CD14-positive monocyte (primary cell): ENCODE measurements around the gene DGCR6L. TPM values are rescaled to one million over a fixed set of nuclear protein-coding genes. Genes with fewer than 3 reads are reported as not detected.
"Not testable (repeated sequence)": the region's sequence is repeated elsewhere in the genome, so short reads cannot be mapped to it uniquely, and the experiment has no call there.

Source experiments
- DNase-seq, 3 donors: peaks; one replicate each; pipeline ENCODE4 v3.0.0-alpha.2; 2011 to 2022
- H2AFZ ChIP-seq: 2 replicates; pipeline ENCODE4 v1.6.0; 2012; ENCODE audit warnings: mild to moderate bottlenecking, low read depth, low read length, inconsistent platforms; ENCODE audit not compliant: insufficient read depth, poor library complexity, severe bottlenecking
- H3K27ac ChIP-seq, 2 donors: 1 replicate in 1 of 2; 2 replicates in 1 of 2; pipeline ENCODE4 v1.5.1; 2012 to 2013; ENCODE audit warnings: low read length in 2 of 2, control low read depth in 1 of 2, inconsistent platforms in 1 of 2, low read depth in 1 of 2, mild to moderate bottlenecking in 1 of 2
- H3K27me3 ChIP-seq, 2 donors: one replicate each; pipeline versions ENCODE4 v1.6.0 to v1.6.1; 2011 to 2013; ENCODE audit warnings: low read length in 2 of 2; ENCODE audit not compliant: control insufficient read depth in 2 of 2, insufficient read depth in 2 of 2
- H3K36me3 ChIP-seq, 2 donors: replicated peaks in 1 of 2; 1 replicate in 1 of 2; 2 replicates in 1 of 2; pipeline versions ENCODE4 v1.5.1 to v1.6.1; 2012 to 2013; ENCODE audit warnings: low read length in 2 of 2, control low read depth in 1 of 2, inconsistent platforms in 1 of 2, mild to moderate bottlenecking in 1 of 2; ENCODE audit not compliant: insufficient read depth in 2 of 2, control insufficient read depth in 1 of 2
- H3K4me1 ChIP-seq, 2 donors: 1 replicate in 1 of 2; 2 replicates in 1 of 2; pipeline versions ENCODE4 v1.5.1 to v1.6.1; 2012 to 2013; ENCODE audit warnings: low read length in 2 of 2, control low read depth in 1 of 2, inconsistent platforms in 1 of 2, mild to moderate bottlenecking in 1 of 2, moderate library complexity in 1 of 2; ENCODE audit not compliant: insufficient read depth in 2 of 2, control insufficient read depth in 1 of 2
- H3K4me2 ChIP-seq: replicated peaks from 2 replicates; pipeline ENCODE3; 2012; ENCODE audit warnings: low read length, moderate library complexity, mild to moderate bottlenecking; ENCODE audit not compliant: poor library complexity, severe bottlenecking; ENCODE audit errors: extremely low read depth
- H3K4me3 ChIP-seq, 3 experiments: fragments of 200-600 bp in 1 of 3; sonication (generic) in 1 of 3; replicated peaks in 1 of 3; 1 replicate in 2 of 3; 2 replicates in 1 of 3; pipeline ENCODE4 v1.5.1; 2011 to 2013; ENCODE audit warnings: low read length in 3 of 3, mild to moderate bottlenecking in 3 of 3, control low read depth in 2 of 3, low read depth in 2 of 3, inconsistent platforms in 1 of 3, moderate library complexity in 1 of 3
- H3K79me2 ChIP-seq: 2 replicates; pipeline ENCODE4 v1.6.0; 2012; ENCODE audit warnings: mild to moderate bottlenecking, control low read depth, inconsistent platforms, low read length, moderate library complexity; ENCODE audit not compliant: insufficient read depth
- H3K9ac ChIP-seq: 2 replicates; pipeline ENCODE4 v1.6.0; 2017; ENCODE audit warnings: low read length, mild to moderate bottlenecking; ENCODE audit not compliant: insufficient read depth, poor library complexity, severe bottlenecking
- H3K9me3 ChIP-seq, 2 donors: replicated peaks in 1 of 2; 1 replicate in 1 of 2; 2 replicates in 1 of 2; pipeline versions ENCODE4 v1.5.1 to v1.6.1; 2012 to 2013; ENCODE audit warnings: low read length in 2 of 2, control low read depth in 1 of 2; ENCODE audit not compliant: control insufficient read depth in 1 of 2, insufficient read depth in 1 of 2
- H4K20me1 ChIP-seq: 2 replicates; pipeline ENCODE4 v1.6.0; 2012; ENCODE audit warnings: mild to moderate bottlenecking, low read length, control low read depth, moderate library complexity; ENCODE audit not compliant: insufficient read depth
- H3K27ac Mint-ChIP-seq, 7 donors: one replicate each; pipeline ENCODE4 v1.8.0; 2020; ENCODE audit warnings: mild to moderate bottlenecking in 7 of 7, mixed read lengths in 7 of 7, moderate library complexity in 6 of 7, inconsistent platforms in 2 of 7
- H3K27me3 Mint-ChIP-seq, 3 donors: one replicate each; pipeline ENCODE4 v1.8.0; 2021 to 2022; ENCODE audit warnings: low read depth in 3 of 3, mild to moderate bottlenecking in 3 of 3, mixed read lengths in 3 of 3, moderate library complexity in 3 of 3, inconsistent platforms in 1 of 3
- H3K36me3 Mint-ChIP-seq, 2 donors: one replicate each; pipeline ENCODE4 v1.8.0; 2020; ENCODE audit warnings: mixed read lengths in 2 of 2, inconsistent platforms in 1 of 2, mild to moderate bottlenecking in 1 of 2
- H3K4me1 Mint-ChIP-seq: one replicate; pipeline ENCODE4 v1.8.0; 2020; ENCODE audit warnings: mild to moderate bottlenecking, mixed read lengths
- H3K4me3 Mint-ChIP-seq, 2 donors: one replicate each; pipeline ENCODE4 v1.8.0; 2020; ENCODE audit warnings: mild to moderate bottlenecking in 2 of 2, mixed read lengths in 2 of 2, moderate library complexity in 1 of 2
- H3K9me3 Mint-ChIP-seq, 7 donors: one replicate each; pipeline ENCODE4 v1.8.0; 2020 to 2022; ENCODE audit warnings: mixed read lengths in 7 of 7, mild to moderate bottlenecking in 6 of 7, moderate library complexity in 6 of 7, inconsistent platforms in 2 of 7
- WGBS: methylation state at CpG from one replicate; pipeline ENCODE4 v1.1.5; 2013; ENCODE audit warnings: missing lambda C conversion rate; ENCODE audit not compliant: insufficient coverage; 5-methylcytosine and 5-hydroxymethylcytosine counted together
- intact Hi-C, 2 donors: fragments of 100-400 bp; cut with micrococcal nuclease; formaldehyde crosslinking; loops; one replicate each; pipeline versions ENCODE4 v1.15.0 to v1.15.1; 2023
- polyA plus RNA-seq, 3 donors: library from polyadenylated mRNA; depleted of rRNA in 1 of 3; unstranded in 2 of 3; stranded (reverse) in 1 of 3; fragments of 300-500 nt in 2 of 3; fragments of >200 nt in 1 of 3; fragmentation: Illumina TruSeq in 2 of 3; gene quantifications; 1 replicate in 2 of 3; 2 replicates in 1 of 3; pipeline ENCODE4 v1.2.3, GENCODE V29; 2012 to 2021
- TF ChIP-seq, protein P1 (sequence below): fragments of 200-600 bp; IDR thresholded peaks from one replicate; pipeline ENCODE4 v1.8.0; 2022; ENCODE audit warnings: antibody characterized with exemption, mild to moderate bottlenecking

Gene DGCR6L
- polyA plus RNA-seq, 3 donors = 33.0 to 62.8 (median 56.3) TPM

DNA sequence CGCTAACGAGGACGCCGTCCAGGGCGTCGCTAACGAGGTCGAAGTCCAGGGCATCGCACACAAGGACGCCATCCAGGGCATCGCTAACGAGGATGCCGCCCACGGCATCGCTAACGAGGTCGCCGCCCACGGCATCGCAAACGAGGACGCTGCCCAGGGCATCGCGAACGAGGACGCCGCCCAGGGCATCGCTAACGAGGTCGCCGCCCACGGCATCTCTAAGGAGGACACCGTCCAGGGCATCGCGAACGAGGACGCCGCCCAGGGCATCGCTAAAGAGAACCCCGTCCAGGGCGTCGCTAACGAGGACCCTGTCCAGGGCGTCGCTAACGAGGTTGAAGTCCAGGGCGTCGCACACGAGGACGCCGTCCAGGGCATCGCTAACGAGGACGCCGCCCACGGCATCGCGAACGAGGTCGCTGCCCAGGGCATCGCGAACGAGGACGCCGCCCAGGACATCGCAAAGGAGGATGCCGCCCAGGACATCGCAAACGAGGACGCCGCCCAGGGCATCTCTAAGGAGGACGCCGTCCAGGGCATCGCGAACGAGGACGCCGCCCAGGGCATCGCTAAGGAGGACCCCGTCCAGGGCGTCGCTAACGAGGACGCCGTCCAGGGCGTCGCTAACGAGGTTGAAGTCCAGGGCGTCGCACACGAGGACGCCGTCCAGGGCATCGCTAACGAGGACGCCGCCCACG is 36.2 kb upstream of the DGCR6L start:
- H3K9me3 ChIP-seq = peaks cover 0 to 34% of the 10 kb centered on the region in 2 donors
- H3K4me2 ChIP-seq, H3K4me1 ChIP-seq, H3K27me3 ChIP-seq, intact Hi-C loops, H3K36me3 ChIP-seq, H4K20me1 ChIP-seq, H3K4me3 Mint-ChIP-seq, H3K4me1 Mint-ChIP-seq, H3K27ac ChIP-seq, H3K36me3 Mint-ChIP-seq, H3K27me3 Mint-ChIP-seq, H3K79me2 ChIP-seq, DNase-seq, H3K4me3 ChIP-seq, H2AFZ ChIP-seq, H3K9ac ChIP-seq, H3K27ac Mint-ChIP-seq: not testable (repeated sequence)
- WGBS = 91% methylated on average over 62 of the region's 98 CpGs
- peaks cover 0 to 20% (median 7%) of the 10 kb centered on the region in 7 donors for H3K9me3 Mint-ChIP-seq

DNA sequence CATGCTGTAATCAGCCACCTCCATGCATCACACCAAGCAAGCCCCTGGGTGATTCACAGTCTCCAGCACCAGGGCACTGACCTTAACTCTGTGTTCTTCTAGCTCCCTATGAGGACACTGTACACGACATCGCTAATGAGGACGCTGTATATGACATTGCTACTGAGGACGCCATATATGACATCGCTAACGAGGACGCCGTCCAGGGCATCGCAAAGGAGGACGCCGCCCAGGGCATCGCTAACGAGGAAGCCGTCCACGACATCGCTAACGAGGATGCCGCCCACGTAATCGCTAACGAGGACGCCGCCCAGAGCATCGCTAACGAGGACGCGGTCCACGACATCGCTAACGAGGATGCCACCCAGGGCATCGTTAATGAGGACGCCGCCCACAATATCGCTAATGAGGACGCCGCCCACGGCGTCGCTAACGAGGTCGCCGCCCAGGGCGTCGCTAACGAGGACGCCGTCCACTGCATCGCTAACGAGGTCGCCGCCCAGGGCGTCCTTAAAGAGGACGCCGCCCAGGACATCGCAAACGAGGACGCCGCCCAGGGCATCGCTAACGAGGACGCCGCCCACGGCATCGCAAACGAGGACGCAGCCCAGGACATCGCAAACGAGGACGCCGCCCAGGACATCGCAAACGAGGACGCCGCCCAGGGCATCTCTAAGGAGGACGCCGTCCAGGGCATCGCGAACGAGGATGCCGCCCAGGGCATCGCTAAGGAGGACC is 34.5 kb upstream of the DGCR6L start:
- TF ChIP-seq, protein P1, sequence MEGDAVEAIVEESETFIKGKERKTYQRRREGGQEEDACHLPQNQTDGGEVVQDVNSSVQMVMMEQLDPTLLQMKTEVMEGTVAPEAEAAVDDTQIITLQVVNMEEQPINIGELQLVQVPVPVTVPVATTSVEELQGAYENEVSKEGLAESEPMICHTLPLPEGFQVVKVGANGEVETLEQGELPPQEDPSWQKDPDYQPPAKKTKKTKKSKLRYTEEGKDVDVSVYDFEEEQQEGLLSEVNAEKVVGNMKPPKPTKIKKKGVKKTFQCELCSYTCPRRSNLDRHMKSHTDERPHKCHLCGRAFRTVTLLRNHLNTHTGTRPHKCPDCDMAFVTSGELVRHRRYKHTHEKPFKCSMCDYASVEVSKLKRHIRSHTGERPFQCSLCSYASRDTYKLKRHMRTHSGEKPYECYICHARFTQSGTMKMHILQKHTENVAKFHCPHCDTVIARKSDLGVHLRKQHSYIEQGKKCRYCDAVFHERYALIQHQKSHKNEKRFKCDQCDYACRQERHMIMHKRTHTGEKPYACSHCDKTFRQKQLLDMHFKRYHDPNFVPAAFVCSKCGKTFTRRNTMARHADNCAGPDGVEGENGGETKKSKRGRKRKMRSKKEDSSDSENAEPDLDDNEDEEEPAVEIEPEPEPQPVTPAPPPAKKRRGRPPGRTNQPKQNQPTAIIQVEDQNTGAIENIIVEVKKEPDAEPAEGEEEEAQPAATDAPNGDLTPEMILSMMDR = no peak
- Histone ChIP-seq H3K36me3 (no peaks in the 10 kb centered on the region), H2AFZ (no peak overlapping the region), H3K27me3 (no peaks in the 10 kb centered on the region), H3K9me3 (peaks cover 0 to 30% of the 10 kb centered on the region in 2 donors), H3K4me2 (no peak overlapping the region), H4K20me1 (no peaks in the 10 kb centered on the region), H3K27ac (no peak overlapping the region), H3K79me2 (no peaks in the 10 kb centered on the region), H3K9ac (no peak overlapping the region), H3K4me3 (no peak overlapping the region), H3K4me1 (no peaks in the 10 kb centered on the region)
- H3K4me1 Mint-ChIP-seq = no peaks in the 10 kb centered on the region
- H3K36me3 Mint-ChIP-seq = no peaks in the 10 kb centered on the region
- no peak overlapping the region for H3K4me3 Mint-ChIP-seq
- intact Hi-C loops = no loop called here
- DNase-seq = no peak
- peaks cover 0 to 15% (median 6%) of the 10 kb centered on the region in 7 donors for H3K9me3 Mint-ChIP-seq
- 88% methylated on average over 72 of the region's 81 CpGs for WGBS
- H3K27me3 Mint-ChIP-seq = no peaks in the 10 kb centered on the region
- H3K27ac Mint-ChIP-seq = no peak overlapping the region

DNA sequence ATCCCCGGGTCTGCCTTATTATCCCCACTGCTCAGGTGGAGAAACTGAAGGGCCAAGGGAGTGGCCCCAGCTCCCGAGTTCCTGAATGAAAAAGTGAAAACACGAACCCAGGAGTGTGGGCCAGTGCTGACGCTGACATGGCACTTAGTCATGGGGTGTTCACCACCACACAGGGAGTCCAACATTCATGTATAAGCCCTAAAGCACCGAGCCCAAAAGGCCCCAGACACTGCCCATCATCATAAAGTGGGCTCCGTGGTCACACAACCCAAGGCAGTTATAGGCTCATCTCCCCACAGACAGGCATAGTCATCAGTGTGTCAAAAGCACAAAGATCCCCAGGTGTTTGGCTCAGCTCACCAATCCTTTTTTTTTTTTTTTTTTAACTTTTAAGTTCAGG is 32.7 kb upstream of the DGCR6L start:
- WGBS = 100% methylated on average over 1 of the region's 6 CpGs
- H3K4me2 ChIP-seq, H3K9ac ChIP-seq, H3K9me3 Mint-ChIP-seq, H3K27me3 Mint-ChIP-seq, H2AFZ ChIP-seq, H3K4me1 ChIP-seq, DNase-seq, H3K27ac ChIP-seq, H3K4me1 Mint-ChIP-seq, H3K27ac Mint-ChIP-seq, H3K27me3 ChIP-seq, H3K36me3 Mint-ChIP-seq, H4K20me1 ChIP-seq, H3K4me3 ChIP-seq, H3K79me2 ChIP-seq, H3K4me3 Mint-ChIP-seq, intact Hi-C loops, H3K36me3 ChIP-seq: not testable (repeated sequence)
- H3K9me3 ChIP-seq = peaks cover 0 to 18% of the 10 kb centered on the region in 2 donors

DNA sequence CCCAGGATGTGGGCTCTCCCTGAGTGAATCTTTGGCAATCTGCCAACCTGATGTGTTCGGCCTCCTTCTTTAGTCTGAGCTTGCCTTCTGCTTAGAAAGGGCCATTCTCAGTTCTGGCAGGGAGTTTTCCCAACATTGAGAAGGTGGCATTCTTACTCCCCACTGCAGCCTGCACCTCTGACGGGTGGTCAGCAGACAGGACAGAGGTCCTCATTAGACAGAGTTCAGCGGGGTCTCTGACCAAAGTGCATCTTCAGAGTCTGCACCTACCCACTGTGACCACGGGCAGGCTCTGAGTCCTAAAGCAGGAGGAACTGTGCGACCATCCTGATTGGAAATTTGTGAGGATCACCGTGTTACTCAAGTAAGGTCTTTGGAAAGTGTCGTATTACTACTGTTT is 26.7 kb upstream of the DGCR6L start:
- H3K27ac Mint-ChIP-seq, H3K27me3 Mint-ChIP-seq, intact Hi-C loops, H3K36me3 Mint-ChIP-seq, H3K27me3 ChIP-seq, DNase-seq, H3K4me3 Mint-ChIP-seq, H3K9me3 ChIP-seq, H3K9me3 Mint-ChIP-seq, H4K20me1 ChIP-seq, H3K27ac ChIP-seq, H3K9ac ChIP-seq, H3K4me1 ChIP-seq, H3K79me2 ChIP-seq, H3K4me1 Mint-ChIP-seq, H3K36me3 ChIP-seq, H2AFZ ChIP-seq, H3K4me3 ChIP-seq, H3K4me2 ChIP-seq: not testable (repeated sequence)
- no CpG with 5 or more reads among the region's 7 CpGs for WGBS
